Neural progenitor cell (in vitro differentiated cells): ENCODE measurements around the gene FARP1. TPM values are rescaled to one million over a fixed set of nuclear protein-coding genes. Genes with fewer than 3 reads are reported as not detected.

Source experiments
- DNase-seq: peaks from one replicate; pipeline ENCODE4 v3.0.0-alpha.2; 2016; ENCODE audit warnings: low spot score
- H2AFZ ChIP-seq: fragments of 200-600 bp; sonication (generic); replicated peaks from 2 replicates; pipeline ENCODE4 v1.6.1; 2016; ENCODE audit warnings: antibody characterized with exemption
- H3F3A ChIP-seq: fragments of 200-600 bp; sonication (generic); 2 replicates; pipeline ENCODE4 v1.6.1; 2016; ENCODE audit warnings: antibody characterized with exemption, low read depth
- H3K27ac ChIP-seq: fragments of 200-600 bp; sonication (generic); 2 replicates; pipeline ENCODE4 v1.5.1; 2016; ENCODE audit warnings: mild to moderate bottlenecking
- H3K27me3 ChIP-seq: fragments of 200-600 bp; sonication (generic); 2 replicates; pipeline ENCODE4 v1.6.1; 2016; ENCODE audit warnings: mild to moderate bottlenecking, moderate library complexity
- H3K36me3 ChIP-seq: fragments of 200-600 bp; sonication (generic); 2 replicates; pipeline ENCODE4 v1.5.1; 2016
- H3K4me1 ChIP-seq: fragments of 200-600 bp; sonication (generic); 2 replicates; pipeline ENCODE4 v1.6.1; 2016; ENCODE audit warnings: mixed run types
- H3K4me2 ChIP-seq: fragments of 200-600 bp; sonication (generic); 2 replicates; pipeline ENCODE4 v1.6.1; 2016
- H3K4me3 ChIP-seq: fragments of 200-600 bp; sonication (generic); 2 replicates; pipeline ENCODE4 v1.5.1; 2016
- H3K79me2 ChIP-seq: fragments of 200-600 bp; sonication (generic); 2 replicates; pipeline ENCODE4 v1.6.1; 2016; ENCODE audit warnings: low read depth
- H3K9ac ChIP-seq: fragments of 200-600 bp; sonication (generic); 2 replicates; pipeline ENCODE4 v1.6.1; 2016
- H3K9me3 ChIP-seq: fragments of 200-600 bp; sonication (generic); 2 replicates; pipeline ENCODE4 v1.5.1; 2016; ENCODE audit warnings: low read depth
- H4K20me1 ChIP-seq: fragments of 200-600 bp; sonication (generic); 2 replicates; pipeline ENCODE4 v1.6.1; 2016; ENCODE audit warnings: low read depth
- H3K27ac Mint-ChIP-seq: 3 replicates; pipeline ENCODE4 v1.8.0; 2021; ENCODE audit warnings: mixed read lengths
- H3K27me3 Mint-ChIP-seq: 2 replicates; pipeline ENCODE4 v1.8.0; 2022; ENCODE audit warnings: low read depth, mild to moderate bottlenecking, inconsistent platforms, moderate library complexity, mixed read lengths; ENCODE audit not compliant: insufficient read depth
- H3K36me3 Mint-ChIP-seq: 3 replicates; pipeline ENCODE4 v1.8.0; 2021; ENCODE audit warnings: mixed read lengths
- H3K4me1 Mint-ChIP-seq: 3 replicates; pipeline ENCODE4 v1.8.0; 2021; ENCODE audit warnings: mixed read lengths
- H3K4me3 Mint-ChIP-seq: 3 replicates; pipeline ENCODE4 v1.8.0; 2021; ENCODE audit warnings: mild to moderate bottlenecking, moderate library complexity, mixed read lengths
- H3K9me3 Mint-ChIP-seq: 3 replicates; pipeline ENCODE4 v1.8.0; 2020; ENCODE audit warnings: mixed read lengths
- EZH2 ChIP-seq: fragments of 200-600 bp; sonication (generic); IDR thresholded peaks from 2 replicates; pipeline ENCODE4 v1.6.1; 2017; ENCODE audit warnings: antibody characterized with exemption, mild to moderate bottlenecking, moderate library complexity
- EZH2phosphoT487 ChIP-seq: fragments of 200-600 bp; sonication (generic); IDR thresholded peaks from 2 replicates; pipeline ENCODE4 v1.6.1; 2017; ENCODE audit warnings: antibody characterized with exemption
- total RNA-seq: library from RNA; depleted of rRNA; stranded (reverse); fragments of >200 nt; gene quantifications from 2 replicates; pipeline ENCODE4 v1.2.3, GENCODE V29; 2015; ENCODE audit warnings: low replicate concordance
- TF ChIP-seq, protein P1 (sequence below): fragments of 200-600 bp; sonication (generic); IDR thresholded peaks from 2 replicates; pipeline ENCODE4 v1.5.1; 2017; ENCODE audit warnings: antibody characterized with exemption, mild to moderate bottlenecking

FARP1 gene
- total RNA-seq, 1 donor from 2014 or later = 78.0 TPM

- TF ChIP-seq EZH2phosphoT487 (no peak), EZH2 (no peak)
- TF ChIP-seq, protein P1, sequence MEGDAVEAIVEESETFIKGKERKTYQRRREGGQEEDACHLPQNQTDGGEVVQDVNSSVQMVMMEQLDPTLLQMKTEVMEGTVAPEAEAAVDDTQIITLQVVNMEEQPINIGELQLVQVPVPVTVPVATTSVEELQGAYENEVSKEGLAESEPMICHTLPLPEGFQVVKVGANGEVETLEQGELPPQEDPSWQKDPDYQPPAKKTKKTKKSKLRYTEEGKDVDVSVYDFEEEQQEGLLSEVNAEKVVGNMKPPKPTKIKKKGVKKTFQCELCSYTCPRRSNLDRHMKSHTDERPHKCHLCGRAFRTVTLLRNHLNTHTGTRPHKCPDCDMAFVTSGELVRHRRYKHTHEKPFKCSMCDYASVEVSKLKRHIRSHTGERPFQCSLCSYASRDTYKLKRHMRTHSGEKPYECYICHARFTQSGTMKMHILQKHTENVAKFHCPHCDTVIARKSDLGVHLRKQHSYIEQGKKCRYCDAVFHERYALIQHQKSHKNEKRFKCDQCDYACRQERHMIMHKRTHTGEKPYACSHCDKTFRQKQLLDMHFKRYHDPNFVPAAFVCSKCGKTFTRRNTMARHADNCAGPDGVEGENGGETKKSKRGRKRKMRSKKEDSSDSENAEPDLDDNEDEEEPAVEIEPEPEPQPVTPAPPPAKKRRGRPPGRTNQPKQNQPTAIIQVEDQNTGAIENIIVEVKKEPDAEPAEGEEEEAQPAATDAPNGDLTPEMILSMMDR = no peak
- DNase-seq = no peak
- H3K4me2 ChIP-seq = peak overlapping the region; percentile 67
- H3K9me3 ChIP-seq = no peaks in the 10 kb centered on the region
- H3F3A ChIP-seq = peaks cover 26% of the 10 kb centered on the region
- no peaks in the 10 kb centered on the region for H3K9me3 Mint-ChIP-seq
- no peaks in the 10 kb centered on the region for H3K27me3 ChIP-seq
- no peak overlapping the region for H3K4me3 ChIP-seq
- H3K4me1 Mint-ChIP-seq = peaks cover 46% of the 10 kb centered on the region
- peaks cover 43% of the 10 kb centered on the region for H3K36me3 Mint-ChIP-seq
- peaks cover 71% of the 10 kb centered on the region for H3K79me2 ChIP-seq
- no peak overlapping the region for H3K9ac ChIP-seq
- H3K27me3 Mint-ChIP-seq = peaks cover 4% of the 10 kb centered on the region
- H3K27ac Mint-ChIP-seq = no peak overlapping the region
- H3K4me3 Mint-ChIP-seq = no peak overlapping the region
- peaks cover 75% of the 10 kb centered on the region for H4K20me1 ChIP-seq
- no peaks in the 10 kb centered on the region for H3K36me3 ChIP-seq
- no peak overlapping the region for H2AFZ ChIP-seq
- no peak overlapping the region for H3K27ac ChIP-seq
- H3K4me1 ChIP-seq = peaks cover 41% of the 10 kb centered on the region
Measured at GRCh38 chr13:98474761-98475160, 331.9 kb downstream of the FARP1 start.

DNA sequence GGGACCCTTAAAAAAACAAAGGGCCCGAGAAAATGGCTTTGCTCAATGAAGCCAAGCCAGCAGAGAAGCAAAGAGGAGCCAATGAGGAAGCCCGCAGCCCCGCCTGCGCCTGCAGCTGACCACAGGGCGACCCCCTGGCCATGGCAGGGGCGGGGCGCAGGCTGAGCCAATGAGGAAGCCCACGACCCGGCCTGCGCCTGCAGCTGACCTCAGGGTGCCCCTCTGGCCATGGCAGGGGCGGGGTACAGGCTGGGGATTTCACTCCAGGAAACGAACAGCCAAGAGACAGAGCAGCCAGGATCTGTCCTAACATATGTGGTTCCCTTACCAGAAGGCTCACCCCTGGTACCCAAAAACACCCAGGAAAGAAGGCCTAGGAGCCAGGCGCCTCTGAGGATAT, 332.6 kb downstream of the FARP1 start:
- peaks cover 49% of the 10 kb centered on the region for H3K4me1 ChIP-seq
- H3K4me2 ChIP-seq = peak overlapping the region; percentile 67
- no peak overlapping the region for H3K4me3 ChIP-seq
- no peak overlapping the region for H2AFZ ChIP-seq
- no peak overlapping the region for H3K27ac ChIP-seq
- H3K9ac ChIP-seq = no peak overlapping the region
- H3K27me3 ChIP-seq = no peaks in the 10 kb centered on the region
- no peak overlapping the region for H3K27ac Mint-ChIP-seq
- H3K27me3 Mint-ChIP-seq = peaks cover 4% of the 10 kb centered on the region
- H3K9me3 ChIP-seq = no peaks in the 10 kb centered on the region
- TF ChIP-seq EZH2 (no peak), EZH2phosphoT487 (no peak)
- TF ChIP-seq, protein P1 = no peak
- peaks cover 32% of the 10 kb centered on the region for H3F3A ChIP-seq
- H3K79me2 ChIP-seq = peaks cover 72% of the 10 kb centered on the region
- peaks cover 42% of the 10 kb centered on the region for H3K36me3 Mint-ChIP-seq
- H3K36me3 ChIP-seq = no peaks in the 10 kb centered on the region
- H3K9me3 Mint-ChIP-seq = no peaks in the 10 kb centered on the region
- peaks cover 75% of the 10 kb centered on the region for H4K20me1 ChIP-seq
- peaks cover 49% of the 10 kb centered on the region for H3K4me1 Mint-ChIP-seq
- DNase-seq = peak; percentile 93
- H3K4me3 Mint-ChIP-seq = no peak overlapping the region

GRCh38 chr13:98476106-98476505, 333.2 kb downstream of the FARP1 start:
- Histone ChIP-seq H3K79me2 (peaks cover 78% of the 10 kb centered on the region), H3K27ac (no peak overlapping the region), H2AFZ (no peak overlapping the region), H3K4me1 (peaks cover 53% of the 10 kb centered on the region), H3K27me3 (no peaks in the 10 kb centered on the region), H3K9ac (no peak overlapping the region), H3K4me2 (peak overlapping the region; percentile 67), H3K4me3 (no peak overlapping the region), H3F3A (peaks cover 33% of the 10 kb centered on the region), H4K20me1 (peaks cover 77% of the 10 kb centered on the region), H3K36me3 (no peaks in the 10 kb centered on the region), H3K9me3 (no peaks in the 10 kb centered on the region)
- Mint-ChIP-seq H3K27ac (no peak overlapping the region), H3K4me3 (peak overlapping the region; percentile 71), H3K4me1 (peaks cover 53% of the 10 kb centered on the region), H3K9me3 (no peaks in the 10 kb centered on the region), H3K27me3 (peaks cover 4% of the 10 kb centered on the region), H3K36me3 (peaks cover 41% of the 10 kb centered on the region)
- TF ChIP-seq EZH2 = no peak
- TF ChIP-seq, protein P1 = no peak
- no peak for TF ChIP-seq EZH2phosphoT487
- peak; percentile 70 for DNase-seq
